M059J (cell line): ENCODE data around the gene IQSEC1. TPM values are rescaled to one million over a fixed set of nuclear protein-coding genes. Genes with fewer than 3 reads are reported as not detected.
"Not testable (repeated sequence)": the region's sequence is repeated elsewhere in the genome, so short reads cannot be mapped to it uniquely, and the experiment has no call there.

Source experiments
- DNase-seq: peaks from one replicate; pipeline ENCODE4 v3.0.0-alpha.2; 2012; ENCODE audit warnings: low read depth
- total RNA-seq: library from RNA; depleted of rRNA; stranded (reverse); fragments of >200 nt; shearing (Covaris generic); gene quantifications from 2 replicates; pipeline ENCODE4 v1.2.3, GENCODE V29; 2014; rRNA removed

IQSEC1 gene
- total RNA-seq, 1 experiment from 2014 or later, result 7.4 TPM

- DNase-seq, result no peak
These were observed 197.1 kb downstream of the IQSEC1 start for GRCh38 chr3:12875857-12876836.

GRCh38 chr3:12871404-12871983 is 201.7 kb downstream of the IQSEC1 start:
- no peak for DNase-seq

GRCh38 chr3:12870942-12871341 is 202.3 kb downstream of the IQSEC1 start:
- peak; percentile 75 for DNase-seq

- DNase-seq, result no peak
These were observed 204.1 kb downstream of the IQSEC1 start for GRCh38 chr3:12869035-12869621.

GRCh38 chr3:12868039-12869034 is 204.9 kb downstream of the IQSEC1 start:
- DNase-seq, result peak; percentile 79

GRCh38 chr3:12866836-12867235 is 206.4 kb downstream of the IQSEC1 start:
- DNase-seq, result no peak

GRCh38 chr3:12865271-12865670 is 208.0 kb downstream of the IQSEC1 start:
- no peak for DNase-seq

GRCh38 chr3:12862387-12862786 is 210.8 kb downstream of the IQSEC1 start:
- DNase-seq, result no peak

GRCh38 chr3:12861611-12862010 is 211.6 kb downstream of the IQSEC1 start:
- DNase-seq, result no peak

GRCh38 chr3:12859840-12860239 is 213.4 kb downstream of the IQSEC1 start:
- DNase-seq, result no peak

GRCh38 chr3:12856626-12857025 is 216.6 kb downstream of the IQSEC1 start:
- no peak for DNase-seq

- no peak for DNase-seq
These were observed 218.7 kb downstream of the IQSEC1 start for GRCh38 chr3:12854565-12854964.

GRCh38 chr3:12853847-12854246 is 219.4 kb downstream of the IQSEC1 start:
- not testable (repeated sequence) for DNase-seq

- DNase-seq, result no peak
These were observed 221.0 kb downstream of the IQSEC1 start for GRCh38 chr3:12852201-12852600.

Other genes with a start within 250 kb of the IQSEC1 start
- gene RPL32, start 231.9 kb downstream of the IQSEC1 start, total RNA-seq, result 490 and 706 TPM in 2 replicates